RWPE1 (cell line): ENCODE data around the gene IPO11.

Source experiments
- CTCF ChIA-PET: fragments of 350-600 bp; sonication (Branson Sonifier 250); formaldehyde crosslinking; extraction: SDS; loops from one replicate; lab custom pipeline; 2021; lab: Yijun Ruan, JAX
- POLR2A ChIA-PET: fragments of 400-600 bp; formaldehyde crosslinking; extraction: SDS; loops from one replicate; lab custom pipeline; 2020; ENCODE audit warnings: antibody characterized with exemption; ENCODE audit not compliant: low non-redundant PET; lab: Yijun Ruan, JAX
- DNase-seq: peaks from one replicate; pipeline ENCODE4 v3.0.0; 2012; ENCODE audit warnings: low spot score
- H3K27ac ChIP-seq: fragments of 450-650 bp; 2 replicates; pipeline ENCODE4 v1.5.1; 2017
- CTCF ChIP-seq: fragments of 450-650 bp; conservative IDR thresholded peaks from 2 replicates; pipeline ENCODE4 v1.5.1; 2017; ENCODE audit warnings: low read depth, mild to moderate bottlenecking

Gene IPO11

DNA sequence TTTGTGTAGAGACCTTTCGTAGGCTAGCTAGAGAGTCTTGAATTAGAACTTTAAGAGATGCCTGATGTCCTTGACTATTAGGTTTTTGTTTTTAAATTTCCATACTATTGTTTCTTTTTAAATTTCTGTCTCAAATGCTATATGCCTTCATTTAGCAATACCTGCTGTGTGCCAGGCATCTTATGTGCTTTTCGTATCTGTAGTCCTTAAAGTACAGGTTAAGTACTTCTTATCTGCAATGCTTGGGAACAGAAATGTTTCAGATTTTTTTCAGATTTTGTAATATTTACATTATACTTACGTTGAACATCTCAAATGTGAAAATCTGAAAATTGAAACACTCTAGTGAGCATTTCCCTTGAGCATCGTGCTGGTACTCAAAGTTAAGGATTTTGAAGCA lies 49.0 kb downstream of the IPO11 start:
- H3K27ac ChIP-seq = no peak overlapping the region
- no peak for TF ChIP-seq CTCF
- CTCF ChIA-PET = no interaction called here
- no peak for DNase-seq
- POLR2A ChIA-PET = no interaction called here

DNA sequence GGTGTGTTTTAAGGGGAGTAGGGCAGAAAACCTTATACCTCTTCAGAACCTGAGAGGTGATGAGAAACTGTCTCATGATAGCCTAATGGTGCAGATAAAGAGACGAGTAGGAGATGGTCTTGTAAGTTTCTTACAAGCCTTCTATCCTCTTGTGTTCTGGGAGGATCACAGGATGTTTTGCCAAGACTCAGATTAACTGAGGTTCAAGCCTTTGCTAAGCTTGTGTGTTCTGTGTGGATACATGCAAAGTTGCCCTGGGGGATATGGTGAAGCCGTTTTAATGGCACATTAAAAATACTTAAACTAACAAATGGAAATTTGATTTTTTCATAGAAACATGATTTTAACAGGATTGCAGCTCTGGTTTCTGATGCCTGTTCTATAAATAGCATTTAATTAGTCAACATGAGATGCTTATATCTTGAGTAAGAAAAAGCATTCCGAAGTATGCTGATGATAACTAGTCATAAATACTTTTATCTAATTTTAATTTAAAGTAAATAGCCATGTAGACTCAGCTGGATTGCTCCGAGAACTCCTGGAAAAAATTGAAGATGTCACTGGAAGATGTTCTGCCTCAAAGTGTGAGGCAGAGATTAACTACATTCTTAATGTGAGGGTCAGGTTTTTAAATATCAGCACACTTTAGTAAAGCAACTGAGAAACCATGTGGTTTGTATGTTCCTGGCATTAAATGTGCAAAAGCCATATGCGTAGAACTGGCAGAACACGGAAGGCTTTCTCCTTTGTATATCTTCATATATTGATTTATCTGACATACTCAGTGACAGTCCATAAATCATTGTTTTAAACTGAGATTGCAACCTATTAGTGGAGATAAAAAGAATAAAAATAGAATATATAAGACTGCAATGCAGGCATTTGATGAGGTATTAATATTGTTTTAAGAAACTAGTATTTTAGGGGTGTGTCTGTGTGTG lies 53.7 kb downstream of the IPO11 start:
- POLR2A ChIA-PET = no interaction called here
- no peak for DNase-seq
- TF ChIP-seq CTCF = no peak
- no peak overlapping the region for H3K27ac ChIP-seq
- CTCF ChIA-PET = interaction anchor here (0.5 to 0.8 kb wide), 2 partner anchors 10 to 72 kb away, joined by 3 to 4 read pairs; no protein-coding TSS in a partner anchor

- H3K27ac ChIP-seq = no peak overlapping the region
- POLR2A ChIA-PET = no interaction called here
- CTCF ChIA-PET = interaction anchor here (0.6 to 2.1 kb wide), 3 partner anchors 13 to 802 kb away, joined by 3 to 8 read pairs (median 4); no protein-coding TSS in a partner anchor
- DNase-seq = no peak
- TF ChIP-seq CTCF = no peak
Measured at GRCh38 chr5:62473209-62473608, 60.6 kb downstream of the IPO11 start.

- no peak for TF ChIP-seq CTCF
- POLR2A ChIA-PET = no interaction called here
- CTCF ChIA-PET = interaction anchor here (2.1 kb wide), 1 partner anchor 15 kb away, joined by 8 read pairs; no protein-coding TSS in a partner anchor
- peak; percentile 13 for DNase-seq
- peak overlapping the region; percentile 61 for H3K27ac ChIP-seq
Measured at GRCh38 chr5:62475072-62475471, 62.5 kb downstream of the IPO11 start.

DNA sequence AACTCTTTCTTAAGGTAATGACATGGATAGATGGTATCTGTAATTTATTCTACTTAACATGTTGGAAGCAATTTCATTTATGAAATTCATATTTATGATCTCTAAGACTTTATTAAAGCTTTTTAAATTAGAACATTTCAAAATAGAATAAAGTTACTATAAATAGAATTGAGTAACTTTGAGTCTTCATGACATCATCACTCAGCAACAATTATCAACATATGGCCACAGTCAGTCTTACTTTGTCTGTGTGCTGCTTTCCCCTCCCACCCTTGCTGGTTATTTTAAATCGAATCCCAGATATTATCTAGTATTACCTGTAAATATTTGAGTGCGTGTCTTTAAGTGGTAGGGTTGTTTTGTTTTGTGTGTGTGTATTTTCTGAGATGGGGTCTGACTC lies 65.2 kb downstream of the IPO11 start:
- ChIA-PET CTCF (interaction anchor here (1.1 kb wide), 1 partner anchor 18 kb away, joined by 5 read pairs; no protein-coding TSS in a partner anchor), POLR2A (no interaction called here)
- no peak overlapping the region for H3K27ac ChIP-seq
- TF ChIP-seq CTCF = no peak
- DNase-seq = no peak

DNA sequence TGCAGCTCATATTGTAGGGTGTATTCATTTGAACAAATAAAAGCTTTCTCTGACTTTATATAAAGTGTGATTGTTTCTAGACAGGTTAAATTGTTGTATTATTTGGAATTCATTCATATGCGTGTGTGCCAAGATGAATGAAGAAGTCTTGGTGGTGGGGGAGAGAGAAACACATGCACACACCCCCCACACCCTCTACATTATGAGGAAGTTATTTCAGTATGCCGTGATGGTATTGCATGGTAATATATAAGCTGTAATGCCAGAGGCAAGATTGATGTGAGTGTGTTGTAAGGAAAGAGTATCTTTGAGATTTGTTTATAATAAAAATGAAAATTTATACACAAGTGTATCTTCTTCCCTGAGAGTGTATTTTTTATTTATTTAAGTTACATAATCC lies 71.0 kb downstream of the IPO11 start:
- POLR2A ChIA-PET = no interaction called here
- CTCF ChIA-PET = interaction anchor here (1.0 kb wide), 1 partner anchor 23 kb away, joined by 5 read pairs; no protein-coding TSS in a partner anchor
- H3K27ac ChIP-seq = no peak overlapping the region
- no peak for DNase-seq
- no peak for TF ChIP-seq CTCF
